Peyer's patch (tissue), 4 donors: ENCODE results near the gene MDC1. TPM values are rescaled to one million over a fixed set of nuclear protein-coding genes. Genes with fewer than 3 reads are reported as not detected.

ENCODE experiments used
- DNase-seq, 3 donors: peaks; one replicate each; pipeline ENCODE4 v3.0.0-alpha.2; 2017 to 2019
- H3K27ac ChIP-seq, 4 donors: fragments of 200-600 bp; sonication (generic); one replicate each; pipeline ENCODE4 v1.5.1; 2016 to 2019
- H3K27me3 ChIP-seq, 2 donors: fragments of 200-600 bp; sonication (generic); one replicate each; pipeline ENCODE4 v1.5.1; 2019
- H3K36me3 ChIP-seq, 3 donors: fragments of 200-600 bp; sonication (generic); one replicate each; pipeline ENCODE4 v1.5.1; 2016 to 2019
- H3K4me1 ChIP-seq, 4 donors: fragments of 200-600 bp; sonication (generic); one replicate each; pipeline ENCODE4 v1.5.1; 2016 to 2019
- H3K4me3 ChIP-seq, 4 donors: fragments of 200-600 bp; sonication (generic); 1 replicate in 3 of 4; 2 replicates in 1 of 4; pipeline ENCODE4 v1.5.1; 2016 to 2019; ENCODE audit warnings: mild to moderate bottlenecking in 1 of 4
- H3K9me3 ChIP-seq, 4 donors: fragments of 200-600 bp; sonication (generic); one replicate each; pipeline ENCODE4 v1.5.1; 2016 to 2019; ENCODE audit warnings: mild to moderate bottlenecking in 1 of 4
- POLR2A ChIP-seq, 2 donors: fragments of 450-650 bp; IDR thresholded peaks; one replicate each; pipeline ENCODE4 v1.5.1; 2017; ENCODE audit warnings: antibody characterized with exemption in 2 of 2, mild to moderate bottlenecking in 2 of 2, moderate library complexity in 2 of 2
- total RNA-seq, 4 donors: library from RNA; depleted of rRNA; stranded (reverse); fragments of >200 nt; gene quantifications; one replicate each; pipeline ENCODE4 v1.1.0, GENCODE V29; 2016
- TF ChIP-seq, protein P1 (sequence below), 6 experiments: fragments of 450-650 bp in 4 of 6; fragments of 200-600 bp in 2 of 6; sonication (generic) in 1 of 6; IDR thresholded peaks; one replicate each; pipeline ENCODE4 v1.5.1; 2017 to 2019; ENCODE audit warnings: antibody characterized with exemption in 6 of 6, mild to moderate bottlenecking in 3 of 6, moderate library complexity in 1 of 6

The MDC1 gene
- total RNA-seq, 4 donors from 2014 or later: 7.5 to 51.2 (median 19.4) TPM

DNA sequence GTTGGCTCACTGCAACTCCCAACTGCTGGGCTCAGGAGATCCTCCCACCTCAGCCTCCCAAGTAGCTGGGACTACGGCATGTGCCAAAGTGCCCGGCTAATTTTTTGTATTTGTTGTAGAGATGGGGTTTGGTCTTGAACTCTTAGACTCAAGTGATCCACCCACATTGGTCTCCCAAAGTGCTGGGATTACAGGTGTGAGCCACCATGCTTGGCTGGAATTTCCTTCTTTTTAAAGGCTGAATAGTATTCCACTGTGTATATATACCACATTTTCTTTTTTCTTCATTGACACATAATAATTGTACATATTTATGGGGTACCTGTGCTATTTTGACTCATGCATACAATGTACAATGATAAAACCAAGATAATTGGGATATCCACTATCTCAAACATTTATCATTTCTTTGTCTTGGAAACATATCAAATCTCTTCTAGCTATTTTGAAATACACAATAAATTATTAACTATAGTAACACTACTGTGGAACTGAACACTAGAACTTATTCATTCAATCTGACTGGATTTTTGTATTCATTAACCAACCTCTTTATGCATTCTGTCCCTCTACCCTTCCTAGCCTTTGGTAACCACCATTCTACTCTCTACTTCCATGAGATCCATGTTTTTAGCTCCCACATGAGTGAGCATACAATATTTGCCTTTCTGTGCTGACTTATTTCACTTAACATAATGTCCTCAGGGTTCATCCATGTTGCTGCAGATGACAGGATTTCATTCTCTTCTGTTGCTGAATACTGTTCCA is 7.8 kb downstream of the MDC1 start:
- Histone ChIP-seq H3K9me3 (no peaks in the 10 kb centered on the region), H3K27me3 (no peaks in the 10 kb centered on the region), H3K4me3 (no peak overlapping the region), H3K36me3 (peaks cover 0 to 39% (median 0%) of the 10 kb centered on the region in 3 donors), H3K4me1 (no peaks in the 10 kb centered on the region), H3K27ac (no peak overlapping the region)
- no peak for DNase-seq
- TF ChIP-seq POLR2A (IDR thresholded peaks at IDR 0.05): no peak
- TF ChIP-seq, protein P1, sequence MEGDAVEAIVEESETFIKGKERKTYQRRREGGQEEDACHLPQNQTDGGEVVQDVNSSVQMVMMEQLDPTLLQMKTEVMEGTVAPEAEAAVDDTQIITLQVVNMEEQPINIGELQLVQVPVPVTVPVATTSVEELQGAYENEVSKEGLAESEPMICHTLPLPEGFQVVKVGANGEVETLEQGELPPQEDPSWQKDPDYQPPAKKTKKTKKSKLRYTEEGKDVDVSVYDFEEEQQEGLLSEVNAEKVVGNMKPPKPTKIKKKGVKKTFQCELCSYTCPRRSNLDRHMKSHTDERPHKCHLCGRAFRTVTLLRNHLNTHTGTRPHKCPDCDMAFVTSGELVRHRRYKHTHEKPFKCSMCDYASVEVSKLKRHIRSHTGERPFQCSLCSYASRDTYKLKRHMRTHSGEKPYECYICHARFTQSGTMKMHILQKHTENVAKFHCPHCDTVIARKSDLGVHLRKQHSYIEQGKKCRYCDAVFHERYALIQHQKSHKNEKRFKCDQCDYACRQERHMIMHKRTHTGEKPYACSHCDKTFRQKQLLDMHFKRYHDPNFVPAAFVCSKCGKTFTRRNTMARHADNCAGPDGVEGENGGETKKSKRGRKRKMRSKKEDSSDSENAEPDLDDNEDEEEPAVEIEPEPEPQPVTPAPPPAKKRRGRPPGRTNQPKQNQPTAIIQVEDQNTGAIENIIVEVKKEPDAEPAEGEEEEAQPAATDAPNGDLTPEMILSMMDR (IDR thresholded peaks at IDR 0.05): no peak

DNA sequence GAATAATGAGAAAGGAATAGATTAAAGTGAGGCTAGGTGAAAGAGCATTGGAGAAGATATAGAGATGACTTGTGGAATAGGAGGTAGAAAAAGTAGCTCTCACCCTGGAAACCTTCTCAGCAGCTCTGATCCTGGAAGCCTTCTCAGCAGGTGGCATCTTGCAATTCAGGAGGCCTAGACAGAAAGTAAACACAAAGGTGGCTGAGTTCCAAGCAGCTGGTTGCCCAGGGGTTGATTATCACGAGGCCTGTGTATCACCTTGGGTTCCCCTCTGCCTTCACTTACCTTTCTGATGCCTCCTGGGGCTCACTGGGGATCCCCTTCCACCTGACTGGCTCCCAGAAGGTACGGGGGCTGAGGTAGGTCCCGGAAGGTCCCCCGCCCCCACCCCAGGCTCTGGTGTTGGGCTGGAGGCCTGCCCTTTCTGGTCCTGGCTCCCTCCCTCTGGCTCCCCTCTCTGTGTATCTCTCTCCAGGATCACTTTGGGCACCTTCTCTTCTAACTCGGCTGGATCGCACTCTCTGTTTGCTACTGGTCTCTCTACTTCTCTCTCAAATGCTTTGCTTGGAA is 9.7 kb downstream of the MDC1 start:
- Histone ChIP-seq H3K9me3 (no peaks in the 10 kb centered on the region), H3K27ac (no peak overlapping the region), H3K36me3 (peaks cover 0 to 19% (median 0%) of the 10 kb centered on the region in 3 donors), H3K4me3 (no peak overlapping the region), H3K4me1 (no peaks in the 10 kb centered on the region), H3K27me3 (no peaks in the 10 kb centered on the region)
- no peak for DNase-seq
- no peak for TF ChIP-seq POLR2A (IDR thresholded peaks at IDR 0.05)
- TF ChIP-seq, protein P1 (IDR thresholded peaks at IDR 0.05): no peak

DNA sequence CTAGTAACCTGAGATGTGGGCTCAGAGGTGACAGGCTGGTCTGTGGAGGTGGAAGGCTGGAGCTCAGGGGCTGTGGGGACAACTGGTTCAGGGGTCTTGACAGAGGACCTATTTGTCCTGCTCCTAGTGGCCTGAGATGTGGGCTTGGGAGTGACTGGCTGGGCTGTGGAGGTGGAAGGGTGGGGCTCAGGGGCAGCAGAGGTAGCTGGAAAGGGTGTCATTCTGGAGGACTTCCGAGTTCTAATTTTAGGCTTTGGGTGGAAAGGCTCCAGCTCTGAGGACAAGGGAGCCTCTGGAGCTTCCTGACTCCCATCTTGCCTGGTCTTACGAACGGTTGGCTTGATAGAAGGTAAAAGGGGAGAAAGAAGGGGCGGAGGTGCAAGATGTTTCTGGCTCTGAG is 11.5 kb downstream of the MDC1 start:
- H3K36me3 ChIP-seq: peaks cover 0 to 5% (median 0%) of the 10 kb centered on the region in 3 donors

DNA sequence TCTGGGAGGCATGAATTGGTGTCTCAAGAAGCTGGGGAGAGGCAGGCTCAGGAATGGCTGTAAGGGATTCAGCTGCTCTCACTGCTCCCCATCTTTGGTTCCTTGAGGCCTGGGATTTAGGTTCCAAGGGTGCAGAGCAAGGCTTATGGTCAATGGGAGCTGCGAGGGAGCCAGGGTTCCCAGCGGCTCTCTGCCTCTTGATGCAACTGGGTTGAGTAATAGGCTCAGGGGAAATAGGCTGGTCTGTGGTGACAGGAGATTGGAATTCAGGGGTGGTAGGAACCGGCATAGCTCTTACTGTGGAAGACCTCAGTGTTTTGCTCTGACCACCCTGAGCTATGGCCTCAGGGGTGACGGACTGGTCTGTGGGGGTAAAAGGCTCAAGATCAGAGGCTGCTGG is 13.3 kb downstream of the MDC1 start:
- no peaks in the 10 kb centered on the region for H3K4me1 ChIP-seq
- no peak overlapping the region for H3K27ac ChIP-seq
- no peaks in the 10 kb centered on the region for H3K36me3 ChIP-seq
- no peaks in the 10 kb centered on the region for H3K27me3 ChIP-seq
- H3K9me3 ChIP-seq: no peaks in the 10 kb centered on the region
- H3K4me3 ChIP-seq: no peak overlapping the region
- DNase-seq: no peak
- TF ChIP-seq, protein P1 (IDR thresholded peaks at IDR 0.05): no peak
- TF ChIP-seq POLR2A (IDR thresholded peaks at IDR 0.05): no peak

More for the DNA sequence above, 11.5 kb downstream of the MDC1 start:
- H3K27ac ChIP-seq: no peak overlapping the region
- no peak overlapping the region for H3K4me3 ChIP-seq
- TF ChIP-seq POLR2A (IDR thresholded peaks at IDR 0.05): no peak
- TF ChIP-seq, protein P1 (IDR thresholded peaks at IDR 0.05): no peak
- no peaks in the 10 kb centered on the region for H3K4me1 ChIP-seq
- no peaks in the 10 kb centered on the region for H3K27me3 ChIP-seq
- DNase-seq: no peak
- H3K9me3 ChIP-seq: no peaks in the 10 kb centered on the region

DNA sequence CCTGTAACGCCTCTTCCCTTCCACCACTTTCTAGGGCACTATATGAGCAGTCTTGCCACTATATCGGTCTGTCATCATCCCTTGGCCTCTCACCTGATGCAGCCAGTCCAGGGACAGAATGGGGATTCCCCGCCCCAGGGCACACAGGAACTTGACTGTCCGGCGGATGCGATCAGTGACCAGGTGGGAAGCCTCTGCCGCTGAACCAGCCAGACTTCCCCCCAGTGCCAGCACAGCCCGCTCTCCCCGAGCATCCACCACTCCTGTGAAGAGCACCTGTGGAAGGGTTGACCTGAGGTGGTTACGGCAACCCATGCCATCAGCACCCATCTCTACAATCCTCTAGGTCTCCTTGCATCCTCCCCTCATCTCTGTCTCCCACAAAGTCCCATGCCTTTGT is 14.1 kb downstream of the MDC1 start:
- Histone ChIP-seq H3K4me3 (no peak overlapping the region), H3K27ac (no peak overlapping the region), H3K36me3 (no peaks in the 10 kb centered on the region), H3K4me1 (no peaks in the 10 kb centered on the region), H3K27me3 (no peaks in the 10 kb centered on the region), H3K9me3 (no peaks in the 10 kb centered on the region)
- TF ChIP-seq, protein P1 (IDR thresholded peaks at IDR 0.05): no peak
- TF ChIP-seq POLR2A (IDR thresholded peaks at IDR 0.05): no peak
- DNase-seq: no peak
